Measurements from ENCODE around the gene SMAD3. TPM values are rescaled to one million over a fixed set of nuclear protein-coding genes. Genes with fewer than 3 reads are reported as not detected.

SMAD3 gene
- polyA plus RNA-seq, 1 donor from 2014 or later: 1.0 TPM

GRCh38 chr15:67219288-67219687 is 153.9 kb downstream of the SMAD3 start:
- Histone ChIP-seq H3K9me2 (ENCODE audit: insufficient read depth, low read length) (no peaks in the 10 kb centered on the region), H3F3A (ENCODE audit: insufficient read depth, low read length, poor library complexity, severe bottlenecking) (no peaks in the 10 kb centered on the region), H3K36me3 (ENCODE audit: insufficient read depth, low read length) (no peaks in the 10 kb centered on the region), H3K27me3 (ENCODE audit: insufficient read depth, low read depth, low read length) (no peaks in the 10 kb centered on the region), H3K79me2 (replicated peaks; ENCODE audit: insufficient read depth, low read length) (no peaks in the 10 kb centered on the region), H3K4me3 (ENCODE audit: low read length) (no peak overlapping the region), H2AFZ (ENCODE audit: low read depth, low read length) (no peak overlapping the region), H4K20me1 (ENCODE audit: insufficient read depth) (no peaks in the 10 kb centered on the region), H3K9me3 (ENCODE audit: low read length) (no peaks in the 10 kb centered on the region), H3K27ac (ENCODE audit: low read length) (no peak overlapping the region), H3K9ac (ENCODE audit: low read length) (no peak overlapping the region), H3K4me2 (ENCODE audit: low read length) (no peak overlapping the region)
- no peak for TF ChIP-seq EZH2 (IDR thresholded peaks at IDR 0.05; ENCODE audit: borderline replicate concordance, insufficient read depth, low read length, poor library complexity, severe bottlenecking)
- TF ChIP-seq MXI1 (conservative IDR thresholded peaks at IDR 0.05; ENCODE audit: poor library complexity, severe bottlenecking): no peak
- TF ChIP-seq SMC3 (conservative IDR thresholded peaks at IDR 0.05; ENCODE audit: poor library complexity): no peak
- TF ChIP-seq, protein P1, sequence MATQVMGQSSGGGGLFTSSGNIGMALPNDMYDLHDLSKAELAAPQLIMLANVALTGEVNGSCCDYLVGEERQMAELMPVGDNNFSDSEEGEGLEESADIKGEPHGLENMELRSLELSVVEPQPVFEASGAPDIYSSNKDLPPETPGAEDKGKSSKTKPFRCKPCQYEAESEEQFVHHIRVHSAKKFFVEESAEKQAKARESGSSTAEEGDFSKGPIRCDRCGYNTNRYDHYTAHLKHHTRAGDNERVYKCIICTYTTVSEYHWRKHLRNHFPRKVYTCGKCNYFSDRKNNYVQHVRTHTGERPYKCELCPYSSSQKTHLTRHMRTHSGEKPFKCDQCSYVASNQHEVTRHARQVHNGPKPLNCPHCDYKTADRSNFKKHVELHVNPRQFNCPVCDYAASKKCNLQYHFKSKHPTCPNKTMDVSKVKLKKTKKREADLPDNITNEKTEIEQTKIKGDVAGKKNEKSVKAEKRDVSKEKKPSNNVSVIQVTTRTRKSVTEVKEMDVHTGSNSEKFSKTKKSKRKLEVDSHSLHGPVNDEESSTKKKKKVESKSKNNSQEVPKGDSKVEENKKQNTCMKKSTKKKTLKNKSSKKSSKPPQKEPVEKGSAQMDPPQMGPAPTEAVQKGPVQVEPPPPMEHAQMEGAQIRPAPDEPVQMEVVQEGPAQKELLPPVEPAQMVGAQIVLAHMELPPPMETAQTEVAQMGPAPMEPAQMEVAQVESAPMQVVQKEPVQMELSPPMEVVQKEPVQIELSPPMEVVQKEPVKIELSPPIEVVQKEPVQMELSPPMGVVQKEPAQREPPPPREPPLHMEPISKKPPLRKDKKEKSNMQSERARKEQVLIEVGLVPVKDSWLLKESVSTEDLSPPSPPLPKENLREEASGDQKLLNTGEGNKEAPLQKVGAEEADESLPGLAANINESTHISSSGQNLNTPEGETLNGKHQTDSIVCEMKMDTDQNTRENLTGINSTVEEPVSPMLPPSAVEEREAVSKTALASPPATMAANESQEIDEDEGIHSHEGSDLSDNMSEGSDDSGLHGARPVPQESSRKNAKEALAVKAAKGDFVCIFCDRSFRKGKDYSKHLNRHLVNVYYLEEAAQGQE (IDR thresholded peaks at IDR 0.05; ENCODE audit: borderline replicate concordance): no peak
- no peak for TF ChIP-seq POLR2AphosphoS5 (IDR thresholded peaks at IDR 0.05)
- no peak for TF ChIP-seq TAF1 (IDR thresholded peaks at IDR 0.05; ENCODE audit: low read depth)
- TF ChIP-seq EP300 (conservative IDR thresholded peaks at IDR 0.05; ENCODE audit: poor library complexity, severe bottlenecking): no peak
- TF ChIP-seq CTCF (IDR thresholded peaks at IDR 0.05; ENCODE audit: poor library complexity, severe bottlenecking): no peak
- TF ChIP-seq RAD21 (conservative IDR thresholded peaks at IDR 0.05): no peak

GRCh38 chr15:67224889-67225288 is 159.5 kb downstream of the SMAD3 start:
- H3F3A ChIP-seq (ENCODE audit: insufficient read depth, low read length, poor library complexity, severe bottlenecking): no peaks in the 10 kb centered on the region

More at GRCh38 chr15:67224889-67225288, 159.5 kb downstream of the SMAD3 start:
- Histone ChIP-seq H3K9me3 (ENCODE audit: low read length) (no peaks in the 10 kb centered on the region), H3K9me2 (ENCODE audit: insufficient read depth, low read length) (no peaks in the 10 kb centered on the region), H3K27ac (ENCODE audit: low read length) (no peak overlapping the region), H4K20me1 (ENCODE audit: insufficient read depth) (no peaks in the 10 kb centered on the region), H3K4me2 (ENCODE audit: low read length) (no peak overlapping the region), H3K9ac (ENCODE audit: low read length) (no peak overlapping the region), H3K4me3 (ENCODE audit: low read length) (no peak overlapping the region), H3K36me3 (ENCODE audit: insufficient read depth, low read length) (no peaks in the 10 kb centered on the region), H2AFZ (ENCODE audit: low read depth, low read length) (no peak overlapping the region), H3K27me3 (ENCODE audit: insufficient read depth, low read depth, low read length) (no peaks in the 10 kb centered on the region), H3K79me2 (replicated peaks; ENCODE audit: insufficient read depth, low read length) (no peaks in the 10 kb centered on the region)
- TF ChIP-seq POLR2AphosphoS5 (IDR thresholded peaks at IDR 0.05) (no peak), TAF1 (IDR thresholded peaks at IDR 0.05; ENCODE audit: low read depth) (no peak), SMC3 (conservative IDR thresholded peaks at IDR 0.05; ENCODE audit: poor library complexity) (no peak), CTCF (IDR thresholded peaks at IDR 0.05; ENCODE audit: poor library complexity, severe bottlenecking) (no peak), RAD21 (conservative IDR thresholded peaks at IDR 0.05) (no peak), MXI1 (conservative IDR thresholded peaks at IDR 0.05; ENCODE audit: poor library complexity, severe bottlenecking) (no peak), EZH2 (IDR thresholded peaks at IDR 0.05; ENCODE audit: borderline replicate concordance, insufficient read depth, low read length, poor library complexity, severe bottlenecking) (no peak), EP300 (conservative IDR thresholded peaks at IDR 0.05; ENCODE audit: poor library complexity, severe bottlenecking) (no peak)
- TF ChIP-seq, protein P1 (IDR thresholded peaks at IDR 0.05; ENCODE audit: borderline replicate concordance): no peak

All from neural cell (in vitro differentiated cells).